Keratinocyte (primary cell): Measurements from ENCODE around the gene SIAE.

ENCODE experiments used
- EZH2 ChIP-seq: IDR thresholded peaks from one replicate; pipeline ENCODE4 v1.6.1; 2012; ENCODE audit warnings: inconsistent platforms, mild to moderate bottlenecking, low read length, moderate library complexity
- TF ChIP-seq, protein P1 (sequence below), 3 experiments: IDR thresholded peaks in 1 of 3; conservative IDR thresholded peaks in 1 of 3; optimal IDR thresholded peaks in 1 of 3; 2 replicates in 2 of 3; 3 replicates in 1 of 3; pipeline versions ENCODE3 to v1.5.1; 2011; ENCODE audit warnings: low read length in 3 of 3, mild to moderate bottlenecking in 3 of 3, moderate library complexity in 2 of 3, control low read depth in 1 of 3, inconsistent platforms in 1 of 3; ENCODE audit not compliant: insufficient read depth in 2 of 3; ENCODE audit errors: extremely low read depth in 1 of 3

DNA sequence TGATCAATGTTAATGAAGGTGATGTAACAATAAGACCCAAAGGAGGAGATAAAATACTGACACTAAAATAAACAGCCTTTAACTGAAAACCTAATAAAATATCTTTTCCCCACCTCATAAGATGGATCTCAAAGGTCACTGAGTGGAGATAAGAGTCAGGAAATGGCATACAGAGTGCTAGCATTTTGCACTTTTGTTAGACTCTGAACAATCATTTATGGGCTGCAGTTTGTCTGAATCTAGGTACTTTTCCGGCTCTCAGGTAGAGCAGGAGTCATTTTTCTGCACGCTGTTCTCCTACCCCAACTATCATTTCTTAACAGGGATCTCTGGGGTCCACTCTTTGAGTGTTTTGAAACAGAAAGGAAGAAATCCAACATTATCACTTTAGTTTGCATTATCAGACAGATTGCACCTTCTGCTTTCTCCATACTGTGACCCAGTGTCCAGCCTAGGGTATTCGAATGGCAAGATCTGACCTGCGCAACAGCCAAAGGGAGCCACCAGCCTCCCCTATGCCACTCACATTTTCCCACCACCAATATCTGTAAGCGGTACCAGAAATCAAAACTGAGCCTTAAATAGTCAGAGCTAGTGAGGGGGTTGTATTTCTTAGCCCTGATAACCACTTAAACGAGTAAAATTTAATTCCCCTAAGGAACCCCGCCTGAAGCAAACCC, 863 bp downstream of the SIAE start:
- TF ChIP-seq EZH2: no peak
- TF ChIP-seq, protein P1, sequence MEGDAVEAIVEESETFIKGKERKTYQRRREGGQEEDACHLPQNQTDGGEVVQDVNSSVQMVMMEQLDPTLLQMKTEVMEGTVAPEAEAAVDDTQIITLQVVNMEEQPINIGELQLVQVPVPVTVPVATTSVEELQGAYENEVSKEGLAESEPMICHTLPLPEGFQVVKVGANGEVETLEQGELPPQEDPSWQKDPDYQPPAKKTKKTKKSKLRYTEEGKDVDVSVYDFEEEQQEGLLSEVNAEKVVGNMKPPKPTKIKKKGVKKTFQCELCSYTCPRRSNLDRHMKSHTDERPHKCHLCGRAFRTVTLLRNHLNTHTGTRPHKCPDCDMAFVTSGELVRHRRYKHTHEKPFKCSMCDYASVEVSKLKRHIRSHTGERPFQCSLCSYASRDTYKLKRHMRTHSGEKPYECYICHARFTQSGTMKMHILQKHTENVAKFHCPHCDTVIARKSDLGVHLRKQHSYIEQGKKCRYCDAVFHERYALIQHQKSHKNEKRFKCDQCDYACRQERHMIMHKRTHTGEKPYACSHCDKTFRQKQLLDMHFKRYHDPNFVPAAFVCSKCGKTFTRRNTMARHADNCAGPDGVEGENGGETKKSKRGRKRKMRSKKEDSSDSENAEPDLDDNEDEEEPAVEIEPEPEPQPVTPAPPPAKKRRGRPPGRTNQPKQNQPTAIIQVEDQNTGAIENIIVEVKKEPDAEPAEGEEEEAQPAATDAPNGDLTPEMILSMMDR (optimal IDR thresholded peaks at IDR 0.05 in 1 of 3, IDR thresholded peaks at IDR 0.05 in 1 of 3, conservative IDR thresholded peaks at IDR 0.05 in 1 of 3; ENCODE audit: extremely low read depth in 1 of 3, insufficient read depth in 2 of 3, low read length in 3 of 3): no peak
